Stimulated activated CD8-positive, alpha-beta memory T cell treated with anti-CD3 and anti-CD28 coated beads, Interleukin-7, amount 100 ng/mL, for 4 hours (primary cell): Measurements from ENCODE around the gene KRT12.

Experiments used
- DNase-seq, 2 donors: peaks; one replicate each; pipeline ENCODE4 v3.0.0-alpha.2; 2020; ENCODE audit warnings: low read depth in 2 of 2

Gene KRT12

GRCh38 chr17:40866838-40867237 is at the start of gene KRT12:
KRT12 (minus strand) TSS chr17:40867223; CDS start chr17:40867186, 37 bp downstream.
- DNase-seq: no peak

- no peak for DNase-seq
Observed at GRCh38 chr17:40916366-40916765, 49.3 kb upstream of the KRT12 start.

GRCh38 chr17:40915721-40916256 is 48.8 kb upstream of the KRT12 start:
- DNase-seq: no peak

GRCh38 chr17:40915199-40915661 is 48.2 kb upstream of the KRT12 start:
- no peak for DNase-seq

GRCh38 chr17:40914075-40914855 is 47.2 kb upstream of the KRT12 start:
- DNase-seq: no peak

GRCh38 chr17:40912486-40913210 is 45.6 kb upstream of the KRT12 start:
- no peak for DNase-seq

- no peak for DNase-seq
Observed at GRCh38 chr17:40910441-40910841, 43.4 kb upstream of the KRT12 start.

- no peak for DNase-seq
Observed at GRCh38 chr17:40909755-40910154, 42.7 kb upstream of the KRT12 start.

GRCh38 chr17:40909351-40909750 is 42.3 kb upstream of the KRT12 start:
- DNase-seq: peak; percentile 40 to 57

- no peak for DNase-seq
Observed at GRCh38 chr17:40906613-40907012, 39.6 kb upstream of the KRT12 start.

- DNase-seq: no peak
Observed at GRCh38 chr17:40905370-40905769, 38.3 kb upstream of the KRT12 start.

- no peak for DNase-seq
Observed at GRCh38 chr17:40903129-40903847, 36.3 kb upstream of the KRT12 start.

- no peak for DNase-seq
Observed at GRCh38 chr17:40902498-40902897, 35.5 kb upstream of the KRT12 start.

GRCh38 chr17:40901981-40902474 is 35.0 kb upstream of the KRT12 start:
- DNase-seq: no peak

GRCh38 chr17:40900809-40901356 is 33.9 kb upstream of the KRT12 start:
- DNase-seq: no peak

GRCh38 chr17:40896916-40897455 is 30.0 kb upstream of the KRT12 start:
- no peak for DNase-seq

- DNase-seq: no peak
Observed at GRCh38 chr17:40895106-40895730, 28.2 kb upstream of the KRT12 start.

- DNase-seq: no peak
Observed at GRCh38 chr17:40888196-40888720, 21.2 kb upstream of the KRT12 start.

- DNase-seq: no peak
Observed at GRCh38 chr17:40886090-40886489, 19.1 kb upstream of the KRT12 start.

GRCh38 chr17:40884708-40885512 is 17.9 kb upstream of the KRT12 start, which contains the start of gene KRT20:
KRT20 (minus strand) TSS chr17:40885242; CDS start chr17:40885185, 57 bp downstream.
- DNase-seq: no peak
